GM21825 (cell line): ENCODE data around the gene GAPVD1.
"Not testable (repeated sequence)": the region's sequence is repeated elsewhere in the genome, so short reads cannot be mapped to it uniquely, and the experiment has no call there.

Experiments
- ATAC-seq: cut with Tn5 transposase; IDR thresholded peaks from one replicate; pipeline ENCODE4 v1.9.1; 2021; ENCODE audit warnings: mild to moderate bottlenecking, moderate library complexity; ENCODE audit not compliant: unreplicated experiment

Gene GAPVD1

GRCh38 chr9:125372441-125373226 lies 111.0 kb downstream of the GAPVD1 start:
- no peak for ATAC-seq

- ATAC-seq: no peak
Observed at GRCh38 chr9:125374443-125375309, 113.0 kb downstream of the GAPVD1 start.

- no peak for ATAC-seq
Observed at GRCh38 chr9:125375820-125376219, 114.2 kb downstream of the GAPVD1 start.

GRCh38 chr9:125376261-125377226 lies 114.9 kb downstream of the GAPVD1 start:
- no peak for ATAC-seq

GRCh38 chr9:125377584-125378250 lies 116.1 kb downstream of the GAPVD1 start:
- no peak for ATAC-seq

- ATAC-seq: no peak
Observed at GRCh38 chr9:125378778-125379177, 117.2 kb downstream of the GAPVD1 start.

- no peak for ATAC-seq
Observed at GRCh38 chr9:125379208-125379607, 117.6 kb downstream of the GAPVD1 start.

GRCh38 chr9:125380406-125380805 lies 118.8 kb downstream of the GAPVD1 start:
- no peak for ATAC-seq

- ATAC-seq: no peak
Observed at GRCh38 chr9:125387861-125388524, 126.4 kb downstream of the GAPVD1 start.

- ATAC-seq: no peak
Observed at GRCh38 chr9:125388978-125389377, 127.4 kb downstream of the GAPVD1 start.

GRCh38 chr9:125391704-125392103 lies 130.1 kb downstream of the GAPVD1 start:
- no peak for ATAC-seq

- no peak for ATAC-seq
Observed at GRCh38 chr9:125393426-125393825, 131.8 kb downstream of the GAPVD1 start.

GRCh38 chr9:125396799-125397198 lies 135.2 kb downstream of the GAPVD1 start:
- no peak for ATAC-seq

GRCh38 chr9:125397736-125398135 lies 136.1 kb downstream of the GAPVD1 start:
- no peak for ATAC-seq

GRCh38 chr9:125398243-125398642 lies 136.6 kb downstream of the GAPVD1 start:
- no peak for ATAC-seq

GRCh38 chr9:125399165-125399564 lies 137.5 kb downstream of the GAPVD1 start:
- no peak for ATAC-seq

- no peak for ATAC-seq
Observed at GRCh38 chr9:125399666-125400065, 138.0 kb downstream of the GAPVD1 start.

GRCh38 chr9:125400232-125400631 lies 138.6 kb downstream of the GAPVD1 start:
- not testable (repeated sequence) for ATAC-seq
